ENCODE data around the gene SETBP1.

Gene SETBP1

GRCh38 chr18:44870631-44871502, 190.2 kb downstream of the SETBP1 start:
- Histone ChIP-seq H3K79me2 (ENCODE audit: control insufficient read depth, insufficient read depth, low read length, unreplicated experiment) (no peaks in the 10 kb centered on the region), H3K4me1 (ENCODE audit: control insufficient read depth, insufficient read depth, low read length, unreplicated experiment) (no peaks in the 10 kb centered on the region), H3K36me3 (ENCODE audit: insufficient read depth, low read length) (no peaks in the 10 kb centered on the region), H3K27me3 (ENCODE audit: insufficient read depth, low read length) (no peaks in the 10 kb centered on the region), H3K27ac (ENCODE audit: low read depth, low read length) (no peak overlapping the region), H2AFZ (ENCODE audit: low read length, unreplicated experiment) (no peak overlapping the region), H3K4me3 (ENCODE audit: low read depth, low read length) (no peak overlapping the region)

DNA sequence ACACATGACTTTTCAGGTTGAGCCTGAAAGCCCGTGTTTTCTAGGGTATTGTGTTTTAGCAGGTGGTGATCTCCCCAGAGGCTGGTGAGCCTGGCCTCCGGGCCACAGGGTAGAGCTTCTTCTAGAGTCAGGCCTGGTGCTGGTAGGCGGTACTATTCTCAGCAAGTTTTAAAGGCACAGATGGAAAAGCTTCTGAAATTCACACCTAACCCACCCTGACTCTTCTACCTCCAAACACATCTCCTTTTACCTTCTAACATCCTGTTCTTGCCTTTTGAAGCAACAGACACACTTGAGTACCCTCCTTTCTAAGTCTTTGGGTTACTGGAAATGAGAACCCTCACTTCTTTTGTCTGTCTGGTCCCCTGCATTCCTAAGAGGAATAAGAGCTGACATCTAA, 191.1 kb downstream of the SETBP1 start:
- H3K36me3 ChIP-seq (ENCODE audit: insufficient read depth, low read length) = no peaks in the 10 kb centered on the region
- no peaks in the 10 kb centered on the region for H3K79me2 ChIP-seq (ENCODE audit: control insufficient read depth, insufficient read depth, low read length, unreplicated experiment)
- no peak overlapping the region for H3K27ac ChIP-seq (ENCODE audit: low read depth, low read length)
- no peak overlapping the region for H3K4me3 ChIP-seq (ENCODE audit: low read depth, low read length)
- no peaks in the 10 kb centered on the region for H3K27me3 ChIP-seq (ENCODE audit: insufficient read depth, low read length)
- no peaks in the 10 kb centered on the region for H3K4me1 ChIP-seq (ENCODE audit: control insufficient read depth, insufficient read depth, low read length, unreplicated experiment)
- H2AFZ ChIP-seq (ENCODE audit: low read length, unreplicated experiment) = no peak overlapping the region

DNA sequence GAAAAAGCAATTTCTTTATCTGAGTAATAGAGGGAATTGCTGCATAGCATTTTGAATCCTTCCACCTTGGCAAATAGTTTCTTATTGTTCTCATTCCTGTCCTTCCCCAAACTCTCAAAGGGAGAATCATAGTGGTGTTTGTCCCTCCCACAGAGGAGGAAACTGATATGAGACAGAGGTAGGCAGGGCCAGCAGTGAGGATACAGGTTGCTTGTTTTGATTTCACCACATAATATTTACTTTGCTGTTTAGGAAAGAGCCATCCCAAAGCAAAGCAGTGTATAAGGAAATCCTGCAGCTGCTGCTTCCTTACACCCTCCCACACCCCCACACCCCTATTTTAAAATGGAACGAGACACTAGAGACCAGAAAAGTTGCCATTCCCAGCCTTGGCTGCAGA, 195.3 kb downstream of the SETBP1 start:
- H3K36me3 ChIP-seq (ENCODE audit: insufficient read depth, low read length) = no peaks in the 10 kb centered on the region
- H2AFZ ChIP-seq (ENCODE audit: low read length, unreplicated experiment) = no peak overlapping the region
- H3K4me1 ChIP-seq (ENCODE audit: control insufficient read depth, insufficient read depth, low read length, unreplicated experiment) = no peaks in the 10 kb centered on the region
- no peaks in the 10 kb centered on the region for H3K27me3 ChIP-seq (ENCODE audit: insufficient read depth, low read length)
- no peak overlapping the region for H3K4me3 ChIP-seq (ENCODE audit: low read depth, low read length)
- no peaks in the 10 kb centered on the region for H3K79me2 ChIP-seq (ENCODE audit: control insufficient read depth, insufficient read depth, low read length, unreplicated experiment)
- H3K27ac ChIP-seq (ENCODE audit: low read depth, low read length) = no peak overlapping the region

DNA sequence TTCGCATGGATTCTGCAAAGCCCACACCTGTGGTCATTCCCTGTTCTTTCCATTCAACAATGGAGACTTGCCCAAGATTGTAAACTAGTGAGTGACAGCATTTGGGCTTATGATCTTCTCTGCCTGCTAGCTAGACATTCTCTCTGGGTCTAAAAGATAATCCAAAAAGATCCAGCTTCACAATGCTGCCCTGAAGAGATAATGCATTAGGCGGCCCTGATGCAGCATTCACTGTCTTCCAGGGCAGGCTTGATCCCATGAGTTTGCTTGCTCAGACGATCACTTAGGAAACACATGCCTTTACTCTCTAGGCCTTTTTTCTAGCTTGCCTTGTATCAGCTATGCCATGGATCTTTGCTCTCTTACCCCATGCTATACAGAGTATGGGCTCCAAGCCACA, 196.1 kb downstream of the SETBP1 start:
- Histone ChIP-seq H3K4me1 (ENCODE audit: control insufficient read depth, insufficient read depth, low read length, unreplicated experiment) (no peaks in the 10 kb centered on the region), H2AFZ (ENCODE audit: low read length, unreplicated experiment) (no peak overlapping the region), H3K36me3 (ENCODE audit: insufficient read depth, low read length) (no peaks in the 10 kb centered on the region), H3K27me3 (ENCODE audit: insufficient read depth, low read length) (no peaks in the 10 kb centered on the region), H3K27ac (ENCODE audit: low read depth, low read length) (no peak overlapping the region), H3K79me2 (ENCODE audit: control insufficient read depth, insufficient read depth, low read length, unreplicated experiment) (no peaks in the 10 kb centered on the region), H3K4me3 (ENCODE audit: low read depth, low read length) (no peak overlapping the region)

- H3K36me3 ChIP-seq (ENCODE audit: insufficient read depth, low read length) = no peaks in the 10 kb centered on the region
- H3K27me3 ChIP-seq (ENCODE audit: insufficient read depth, low read length) = no peaks in the 10 kb centered on the region
- no peak overlapping the region for H3K27ac ChIP-seq (ENCODE audit: low read depth, low read length)
- no peaks in the 10 kb centered on the region for H3K4me1 ChIP-seq (ENCODE audit: control insufficient read depth, insufficient read depth, low read length, unreplicated experiment)
- H3K79me2 ChIP-seq (ENCODE audit: control insufficient read depth, insufficient read depth, low read length, unreplicated experiment) = no peaks in the 10 kb centered on the region
- H3K4me3 ChIP-seq (ENCODE audit: low read depth, low read length) = no peak overlapping the region
- no peak overlapping the region for H2AFZ ChIP-seq (ENCODE audit: low read length, unreplicated experiment)
These were observed 197.6 kb downstream of the SETBP1 start for GRCh38 chr18:44878335-44878734.

- H3K4me1 ChIP-seq (ENCODE audit: control insufficient read depth, insufficient read depth, low read length, unreplicated experiment) = peaks cover 4% of the 10 kb centered on the region
- H2AFZ ChIP-seq (ENCODE audit: low read length, unreplicated experiment) = no peak overlapping the region
- no peaks in the 10 kb centered on the region for H3K36me3 ChIP-seq (ENCODE audit: insufficient read depth, low read length)
- no peaks in the 10 kb centered on the region for H3K79me2 ChIP-seq (ENCODE audit: control insufficient read depth, insufficient read depth, low read length, unreplicated experiment)
- H3K4me3 ChIP-seq (ENCODE audit: low read depth, low read length) = no peak overlapping the region
- no peaks in the 10 kb centered on the region for H3K27me3 ChIP-seq (ENCODE audit: insufficient read depth, low read length)
- no peak overlapping the region for H3K27ac ChIP-seq (ENCODE audit: low read depth, low read length)
These were observed 199.5 kb downstream of the SETBP1 start for GRCh38 chr18:44880170-44880569.

DNA sequence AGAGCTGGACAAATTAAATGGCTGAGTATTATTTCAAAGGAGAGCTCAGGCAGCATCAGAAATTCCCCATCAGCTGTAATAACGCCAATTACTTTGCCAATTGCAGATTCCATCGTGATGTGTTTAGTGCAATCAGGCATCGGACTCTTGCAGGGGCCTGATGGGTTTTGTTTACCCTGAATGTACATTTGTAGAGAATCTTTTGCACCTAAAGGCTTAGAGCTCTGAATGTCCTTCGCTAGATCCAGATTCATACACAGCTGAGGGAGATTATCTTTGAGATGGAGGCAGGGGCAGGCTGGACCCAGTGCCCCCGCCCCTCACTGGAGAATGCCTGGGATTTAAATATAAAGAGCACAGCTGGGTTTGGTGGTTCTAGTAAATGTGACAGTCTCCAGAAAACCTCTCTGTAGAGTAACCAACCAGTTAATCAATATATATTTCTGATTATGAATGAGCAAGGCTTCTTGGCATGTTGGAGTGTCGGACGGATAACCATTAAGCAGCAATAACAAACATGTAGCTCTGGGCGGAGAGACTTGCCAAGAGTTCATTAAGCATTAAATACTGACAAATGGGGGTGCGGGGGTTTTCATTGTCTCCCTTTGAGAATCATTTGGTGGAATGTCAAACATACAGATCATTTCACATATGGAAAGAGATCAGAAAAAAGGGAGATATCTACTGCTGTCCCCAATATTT, 200.9 kb downstream of the SETBP1 start:
- no peak overlapping the region for H3K27ac ChIP-seq (ENCODE audit: low read depth, low read length)
- H3K36me3 ChIP-seq (ENCODE audit: insufficient read depth, low read length) = no peaks in the 10 kb centered on the region
- H3K27me3 ChIP-seq (ENCODE audit: insufficient read depth, low read length) = no peaks in the 10 kb centered on the region
- no peaks in the 10 kb centered on the region for H3K79me2 ChIP-seq (ENCODE audit: control insufficient read depth, insufficient read depth, low read length, unreplicated experiment)
- peaks cover 4% of the 10 kb centered on the region for H3K4me1 ChIP-seq (ENCODE audit: control insufficient read depth, insufficient read depth, low read length, unreplicated experiment)
- H2AFZ ChIP-seq (ENCODE audit: low read length, unreplicated experiment) = no peak overlapping the region
- H3K4me3 ChIP-seq (ENCODE audit: low read depth, low read length) = no peak overlapping the region

DNA sequence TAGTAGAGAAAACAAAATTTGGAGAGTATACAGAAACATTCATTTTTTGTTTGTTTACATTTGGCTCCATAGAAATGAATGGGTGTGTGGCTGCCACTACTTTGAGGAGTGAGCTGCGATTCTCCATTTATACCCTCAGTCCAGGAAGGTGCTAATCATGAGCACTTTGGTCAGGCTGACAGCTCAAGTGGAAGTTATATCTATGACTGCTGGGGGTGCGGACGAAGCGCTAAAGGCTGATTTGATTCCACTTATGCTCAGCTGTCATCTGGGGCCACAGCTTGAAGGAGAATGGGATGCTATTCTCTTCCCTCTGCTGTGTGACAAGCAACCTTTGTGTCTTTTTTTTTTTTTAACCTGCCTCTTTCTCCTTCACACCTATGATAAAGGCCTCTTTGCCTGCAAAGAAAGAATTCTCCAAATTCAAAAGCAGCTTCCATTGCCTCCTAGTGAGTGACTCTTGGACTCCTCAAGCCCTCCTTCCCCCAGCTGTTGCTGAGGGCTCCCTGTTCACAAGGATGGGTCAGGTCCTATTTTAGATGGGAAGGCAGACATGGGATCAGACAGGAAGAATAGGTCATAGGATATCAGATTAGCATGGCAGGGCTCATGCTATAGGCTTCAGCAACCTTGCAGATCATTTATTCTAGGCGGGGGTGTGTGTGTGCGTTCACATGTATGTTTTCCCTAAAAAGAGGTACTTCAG, 201.6 kb downstream of the SETBP1 start:
- H3K27ac ChIP-seq (ENCODE audit: low read depth, low read length) = no peak overlapping the region
- H3K4me3 ChIP-seq (ENCODE audit: low read depth, low read length) = no peak overlapping the region
- no peaks in the 10 kb centered on the region for H3K79me2 ChIP-seq (ENCODE audit: control insufficient read depth, insufficient read depth, low read length, unreplicated experiment)
- no peaks in the 10 kb centered on the region for H3K27me3 ChIP-seq (ENCODE audit: insufficient read depth, low read length)
- H2AFZ ChIP-seq (ENCODE audit: low read length, unreplicated experiment) = no peak overlapping the region
- no peaks in the 10 kb centered on the region for H3K36me3 ChIP-seq (ENCODE audit: insufficient read depth, low read length)
- H3K4me1 ChIP-seq (ENCODE audit: control insufficient read depth, insufficient read depth, low read length, unreplicated experiment) = peaks cover 10% of the 10 kb centered on the region

DNA sequence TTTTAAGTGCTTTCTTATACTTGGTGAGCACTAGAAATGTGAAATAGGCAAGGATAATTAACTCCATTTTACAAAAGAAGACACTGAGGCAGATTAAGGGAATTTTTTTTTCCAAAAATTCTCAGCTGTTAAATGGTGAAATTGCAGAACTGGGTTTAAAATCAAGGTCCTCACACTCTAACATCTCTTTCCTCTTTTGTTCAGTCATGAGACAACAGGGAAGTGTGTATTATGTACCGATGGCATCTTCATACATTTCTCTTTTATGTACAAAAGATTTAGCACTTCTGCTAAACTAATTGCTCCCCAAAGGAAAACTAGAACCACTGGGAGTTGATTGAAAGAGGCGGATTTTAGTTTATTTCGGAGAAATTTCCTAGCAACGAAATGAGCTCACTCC, 203.0 kb downstream of the SETBP1 start:
- no peak overlapping the region for H2AFZ ChIP-seq (ENCODE audit: low read length, unreplicated experiment)
- H3K36me3 ChIP-seq (ENCODE audit: insufficient read depth, low read length) = no peaks in the 10 kb centered on the region
- H3K4me3 ChIP-seq (ENCODE audit: low read depth, low read length) = no peak overlapping the region

DNA sequence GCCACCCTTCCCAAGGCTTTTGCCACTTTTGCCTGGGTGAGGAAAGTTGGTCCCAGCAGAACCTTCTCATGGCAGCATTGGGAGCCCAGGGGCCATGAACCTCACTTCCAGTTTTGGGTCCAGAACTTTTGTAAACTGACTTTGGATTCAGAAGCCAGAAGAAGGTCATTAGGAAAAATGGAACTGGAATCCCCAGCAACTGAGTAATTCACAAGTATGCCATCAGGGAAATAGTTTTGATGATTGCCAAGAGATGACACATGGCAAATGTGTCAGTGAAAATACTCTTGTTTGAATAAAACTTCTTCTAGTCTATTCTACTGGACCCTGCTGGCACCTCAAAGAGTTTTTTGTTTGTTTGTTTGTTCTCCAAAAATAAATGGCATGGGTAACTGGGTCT, 203.7 kb downstream of the SETBP1 start:
- H3K27me3 ChIP-seq (ENCODE audit: insufficient read depth, low read length) = no peaks in the 10 kb centered on the region
- no peak overlapping the region for H3K4me3 ChIP-seq (ENCODE audit: low read depth, low read length)
- peaks cover 12% of the 10 kb centered on the region for H3K4me1 ChIP-seq (ENCODE audit: control insufficient read depth, insufficient read depth, low read length, unreplicated experiment)
- H2AFZ ChIP-seq (ENCODE audit: low read length, unreplicated experiment) = no peak overlapping the region
- H3K36me3 ChIP-seq (ENCODE audit: insufficient read depth, low read length) = no peaks in the 10 kb centered on the region
- H3K79me2 ChIP-seq (ENCODE audit: control insufficient read depth, insufficient read depth, low read length, unreplicated experiment) = no peaks in the 10 kb centered on the region
- no peak overlapping the region for H3K27ac ChIP-seq (ENCODE audit: low read depth, low read length)

More for the DNA sequence above, 203.0 kb downstream of the SETBP1 start:
- peaks cover 12% of the 10 kb centered on the region for H3K4me1 ChIP-seq (ENCODE audit: control insufficient read depth, insufficient read depth, low read length, unreplicated experiment)
- H3K79me2 ChIP-seq (ENCODE audit: control insufficient read depth, insufficient read depth, low read length, unreplicated experiment) = no peaks in the 10 kb centered on the region
- H3K27ac ChIP-seq (ENCODE audit: low read depth, low read length) = no peak overlapping the region
- H3K27me3 ChIP-seq (ENCODE audit: insufficient read depth, low read length) = no peaks in the 10 kb centered on the region

Data from ACC112 (cell line).